H1 (cell line): ENCODE results near the gene TOMM6. TPM values are rescaled to one million over a fixed set of nuclear protein-coding genes. Genes with fewer than 3 reads are reported as not detected.

Experiments
- CTCF ChIA-PET: fragments of 300-600 bp; sonication (Branson Sonifier 250); formaldehyde crosslinking; loops from one replicate; lab custom pipeline; 2021; ENCODE audit not compliant: partially characterized antibody; lab: Charles Lee
- POLR2A ChIA-PET: fragments of 300-600 bp; sonication (Branson Sonifier 250); formaldehyde crosslinking; loops from one replicate; lab custom pipeline; 2021; ENCODE audit warnings: inconsistent platforms; ENCODE audit not compliant: partially characterized antibody; lab: Charles Lee
- DNase-seq, 2 experiments: peaks; one replicate each; pipeline versions ENCODE4 v3.0.0 to v3.0.0-alpha.2; 2010 to 2022; ENCODE audit warnings: low spot score in 2 of 2, low read depth in 1 of 2, mixed read lengths in 1 of 2
- FAIRE-seq: peaks from 2 replicates; lab custom pipeline; 2011; peaks lifted over from hg19 to GRCh38; lab: Jason Lieb, UNC
- H2AFZ ChIP-seq: 2 replicates; pipeline ENCODE4 v1.8.1; 2012; ENCODE audit warnings: low read length, inconsistent platforms
- H2AK5ac ChIP-seq: 2 replicates; pipeline ENCODE4 v1.6.1; 2013; ENCODE audit warnings: low read depth, low read length
- H2BK120ac ChIP-seq: replicated peaks from 2 replicates; pipeline ENCODE3; 2013; ENCODE audit warnings: low read depth, low read length, inconsistent platforms
- H2BK12ac ChIP-seq: 2 replicates; pipeline ENCODE4 v1.6.1; 2013; ENCODE audit warnings: low read depth, low read length
- H2BK15ac ChIP-seq: 2 replicates; pipeline ENCODE4 v1.6.1; 2013; ENCODE audit warnings: low read length
- H2BK20ac ChIP-seq: 2 replicates; pipeline ENCODE4 v1.6.1; 2013; ENCODE audit warnings: low read length
- H2BK5ac ChIP-seq: 2 replicates; pipeline ENCODE4 v1.6.1; 2013; ENCODE audit warnings: low read depth, low read length
- H3K14ac ChIP-seq: 2 replicates; pipeline ENCODE4 v1.6.1; 2013; ENCODE audit warnings: inconsistent platforms; ENCODE audit not compliant: insufficient read length
- H3K18ac ChIP-seq: 2 replicates; pipeline ENCODE4 v1.6.1; 2013; ENCODE audit warnings: low read length; ENCODE audit errors: extremely low read depth
- H3K23ac ChIP-seq: 2 replicates; pipeline ENCODE4 v1.6.1; 2013; ENCODE audit warnings: inconsistent platforms; ENCODE audit not compliant: insufficient read length
- H3K23me2 ChIP-seq: 2 replicates; pipeline ENCODE4 v1.6.1; 2013; ENCODE audit warnings: low read depth, low read length
- H3K27ac ChIP-seq: 2 replicates; pipeline ENCODE4 v1.6.1; 2011; ENCODE audit warnings: low read depth, low read length, inconsistent platforms
- H3K27me3 ChIP-seq, 4 experiments: replicated peaks in 1 of 4; 1 replicate in 1 of 4; 2 replicates in 3 of 4; pipeline versions ENCODE4 v1.6.1 to v1.8.1; 2011 to 2013; ENCODE audit warnings: low read length in 3 of 4, mild to moderate bottlenecking in 3 of 4, inconsistent platforms in 2 of 4, mixed read lengths in 2 of 4, moderate library complexity in 1 of 4; ENCODE audit not compliant: control insufficient read depth in 3 of 4, insufficient read depth in 3 of 4; ENCODE audit errors: extremely low read depth in 1 of 4
- H3K36me3 ChIP-seq, 4 experiments: 2 replicates each; pipeline versions ENCODE4 v1.6.1 to v1.8.1; 2011 to 2013; ENCODE audit warnings: mild to moderate bottlenecking in 4 of 4, low read length in 3 of 4, moderate library complexity in 2 of 4, control low read depth in 1 of 4, inconsistent platforms in 1 of 4; ENCODE audit not compliant: insufficient read depth in 4 of 4, control insufficient read depth in 2 of 4
- H3K4ac ChIP-seq: replicated peaks from 2 replicates; pipeline ENCODE3; 2013; ENCODE audit warnings: low read length, low read depth, mixed read lengths, inconsistent platforms; ENCODE audit not compliant: insufficient read length
- H3K4me1 ChIP-seq, 4 experiments: replicated peaks in 1 of 4; 1 replicate in 1 of 4; 2 replicates in 3 of 4; pipeline versions ENCODE4 v1.6.1 to v1.8.1; 2011 to 2013; ENCODE audit warnings: low read length in 3 of 4, inconsistent platforms in 2 of 4, mixed read lengths in 1 of 4; ENCODE audit not compliant: insufficient read depth in 4 of 4, control insufficient read depth in 3 of 4
- H3K4me2 ChIP-seq, 2 experiments: 2 replicates each; pipeline versions ENCODE4 v1.6.1 to v1.8.1; 2011 to 2013; ENCODE audit warnings: low read depth in 2 of 2, low read length in 2 of 2, control low read depth in 1 of 2, inconsistent platforms in 1 of 2, mild to moderate bottlenecking in 1 of 2; ENCODE audit not compliant: insufficient read depth in 1 of 2
- H3K4me3 ChIP-seq, 4 experiments: fragments of 200-600, 300-600 bp in 1 of 4; sonication (generic), shearing (Covaris generic), sonication (Bioruptor Twin) in 1 of 4; 2 replicates each; pipeline versions ENCODE4 v1.5.1 to v1.8.1; 2011 to 2016; ENCODE audit warnings: low read length in 4 of 4, low read depth in 3 of 4, control low read depth in 2 of 4, inconsistent platforms in 2 of 4, mild to moderate bottlenecking in 2 of 4, mixed read lengths in 1 of 4, moderate library complexity in 1 of 4; ENCODE audit not compliant: insufficient read depth in 2 of 4; ENCODE audit errors: extremely low read depth in 1 of 4
- H3K56ac ChIP-seq: replicated peaks from 2 replicates; pipeline ENCODE3; 2013; ENCODE audit warnings: low read depth, mild to moderate bottlenecking, mixed read lengths, low read length, inconsistent platforms; ENCODE audit not compliant: insufficient read length
- H3K79me1 ChIP-seq: 2 replicates; pipeline ENCODE4 v1.6.1; 2013; ENCODE audit warnings: low read depth, low read length, control low read depth
- H3K79me2 ChIP-seq, 2 experiments: 2 replicates each; pipeline versions ENCODE4 v1.6.1 to v1.8.1; 2012 to 2013; ENCODE audit warnings: low read length in 2 of 2, mild to moderate bottlenecking in 2 of 2, inconsistent platforms in 1 of 2; ENCODE audit not compliant: insufficient read depth in 2 of 2, control insufficient read depth in 1 of 2
- H3K9ac ChIP-seq, 4 experiments: replicated peaks in 1 of 4; 1 replicate in 1 of 4; 2 replicates in 3 of 4; pipeline versions ENCODE4 v1.6.1 to v1.8.1; 2011 to 2013; ENCODE audit warnings: low read depth in 3 of 4, low read length in 3 of 4, control low read depth in 2 of 4, mild to moderate bottlenecking in 2 of 4, moderate library complexity in 2 of 4, inconsistent platforms in 1 of 4; ENCODE audit errors: extremely low read depth in 1 of 4
- H3K9me3 ChIP-seq, 2 experiments: 2 replicates each; pipeline versions ENCODE4 v1.6.1 to v1.8.1; 2012 to 2013; ENCODE audit warnings: mild to moderate bottlenecking in 2 of 2, moderate library complexity in 2 of 2, control low read depth in 1 of 2, inconsistent platforms in 1 of 2, low read depth in 1 of 2, low read length in 1 of 2, mixed read lengths in 1 of 2; ENCODE audit not compliant: insufficient read depth in 2 of 2
- H4K20me1 ChIP-seq, 2 experiments: replicated peaks in 1 of 2; 2 replicates each; pipeline versions ENCODE3 to v1.8.1; 2011 to 2013; ENCODE audit warnings: inconsistent platforms in 2 of 2, low read length in 2 of 2, mild to moderate bottlenecking in 1 of 2; ENCODE audit not compliant: insufficient read depth in 2 of 2, control insufficient read depth in 1 of 2
- H4K5ac ChIP-seq: 2 replicates; pipeline ENCODE4 v1.6.1; 2013; ENCODE audit warnings: low read length, low read depth, mixed read lengths, inconsistent platforms; ENCODE audit not compliant: insufficient read length
- H4K8ac ChIP-seq: 2 replicates; pipeline ENCODE4 v1.8.0; 2013; ENCODE audit warnings: mild to moderate bottlenecking, moderate library complexity, low read length, inconsistent platforms; ENCODE audit not compliant: insufficient read depth; ENCODE audit errors: extremely low read depth
- H4K91ac ChIP-seq: replicated peaks from 2 replicates; pipeline ENCODE3; 2013; ENCODE audit warnings: low read length, mixed read lengths, inconsistent platforms; ENCODE audit not compliant: insufficient read length
- ATF2 ChIP-seq: IDR thresholded peaks from 2 replicates; pipeline ENCODE4 v1.6.1; 2012; ENCODE audit warnings: low read length, inconsistent platforms
- BACH1 ChIP-seq: IDR thresholded peaks from 2 replicates; pipeline ENCODE4 v1.6.1; 2012; ENCODE audit warnings: low read length, improper control_type of control experiment
- E2F6 ChIP-seq: IDR thresholded peaks from 2 replicates; pipeline ENCODE4 v1.6.1; 2012; ENCODE audit warnings: inconsistent platforms
- JUND ChIP-seq: IDR thresholded peaks from 2 replicates; pipeline ENCODE4 v1.6.1; 2011; ENCODE audit warnings: mild to moderate bottlenecking, improper control_type of control experiment, low read length
- YY1 ChIP-seq: IDR thresholded peaks from 2 replicates; pipeline ENCODE4 v1.6.1; 2011; ENCODE audit warnings: low read depth, mild to moderate bottlenecking, low read length
- ZNF274 ChIP-seq: IDR thresholded peaks from 2 replicates; pipeline ENCODE4 v1.7.0; 2012; ENCODE audit warnings: low read length, borderline replicate concordance; ENCODE audit errors: extremely low read depth
- WGBS, 2 experiments: shearing (Covaris generic) in 1 of 2; methylation state at CpG; one replicate each; pipeline versions ENCODE4 v1.1.6 to v1.1.7; 2013 to 2015; ENCODE audit warnings: low lambda C conversion rate in 2 of 2, mixed read lengths in 2 of 2, inconsistent platforms in 1 of 2, low coverage in 1 of 2, missing lambda C conversion rate in 1 of 2; ENCODE audit not compliant: insufficient replicate concordance in 2 of 2, insufficient coverage in 1 of 2, insufficient read length in 1 of 2; ENCODE audit errors: extremely low coverage in 1 of 2, missing lambda C conversion rate in 1 of 2; 5-methylcytosine and 5-hydroxymethylcytosine counted together
- polyA plus RNA-seq, 7 experiments: library from polyadenylated mRNA; depleted of rRNA in 3 of 7; stranded (reverse) in 5 of 7; unstranded in 2 of 7; fragments of >200 nt in 5 of 7; fragments of 200-250 nt in 2 of 7; gene quantifications; 1 replicate in 5 of 7; 2 replicates in 1 of 7; 4 replicates in 1 of 7; pipeline versions ENCODE4 v1.2.1 to v1.2.3, GENCODE V29; 2011 to 2013; ENCODE audit warnings: missing spikeins in 2 of 7, mixed read lengths in 2 of 7
- total RNA-seq: library from RNA; stranded (reverse); fragmentation: NEBNext Ultra II Directional; extraction: Animal tissue kit (Norgen Biotek cat#: 25700); gene quantifications from 2 replicates; pipeline ENCODE4 v1.2.1, GENCODE V29; 2021

TOMM6 gene
- total and polyA plus RNA-seq, 2 of the 8 experiments (the other 6 are each of a cell fraction or from before 2014, with no cell fraction given) = 228 to 560 TPM

- no peaks in the 10 kb centered on the region for H3K79me2 ChIP-seq
- no peak overlapping the region for H2AK5ac ChIP-seq
- no peak overlapping the region for H2BK15ac ChIP-seq
- H3K79me1 ChIP-seq = no peaks in the 10 kb centered on the region
- H3K27ac ChIP-seq = no peak overlapping the region
- DNase-seq = no peak
- no peak overlapping the region for H4K5ac ChIP-seq
- peaks cover 2 to 7% (median 5%) of the 10 kb centered on the region in 4 experiments; a peak in 4 of 7 replicates for H3K4me1 ChIP-seq
- no peak overlapping the region for H2BK120ac ChIP-seq
- no peak overlapping the region for H3K14ac ChIP-seq
- H3K9me3 ChIP-seq = no peaks in the 10 kb centered on the region
- no peak overlapping the region for H3K18ac ChIP-seq
- H2AFZ ChIP-seq = no peak overlapping the region
- H3K4ac ChIP-seq = no peak overlapping the region
- H3K23ac ChIP-seq = no peak overlapping the region
- H3K4me2 ChIP-seq = no peak overlapping the region
- peaks cover 0 to 2% (median 0%) of the 10 kb centered on the region in 4 experiments; a peak in 2 of 8 replicates for H3K36me3 ChIP-seq
- POLR2A ChIA-PET = interaction anchor here (0.6 to 1.0 kb wide), 2 partner anchors 9 to 12 kb away, joined by 3 read pairs; partner anchors contain the start of gene TOMM6
- CTCF ChIA-PET = interaction anchor here (1.0 to 5.2 kb wide), 11 partner anchors 10 to 409 kb away, joined by 3 to 58 read pairs (median 10); partner anchors contain the start of genes BYSL, MED20 and TOMM6
- WGBS, 2 experiments = 90% methylated on average over 5 of the region's 5 CpGs; no CpG with 5 or more reads in 1 of the 2 experiments
- H4K8ac ChIP-seq = no peak overlapping the region
- H2BK20ac ChIP-seq = no peak overlapping the region
- no peak overlapping the region for H3K56ac ChIP-seq
- no peak overlapping the region for H2BK12ac ChIP-seq
- no peak overlapping the region for H4K91ac ChIP-seq
- H2BK5ac ChIP-seq = no peak overlapping the region
- peaks cover 8% of the 10 kb centered on the region for H3K23me2 ChIP-seq
- peaks cover 0 to 13% (median 6%) of the 10 kb centered on the region in 4 experiments; a peak in 6 of 7 replicates for H3K27me3 ChIP-seq
- no peak overlapping the region for H3K9ac ChIP-seq
- FAIRE-seq = no peak
- H3K4me3 ChIP-seq = no peak overlapping the region
- peaks cover 0 to 3% of the 10 kb centered on the region in 2 experiments for H4K20me1 ChIP-seq
- no peak for TF ChIP-seq YY1
- TF ChIP-seq JUND = no peak
- TF ChIP-seq BACH1 = no peak
- no peak for TF ChIP-seq ZNF274
- TF ChIP-seq E2F6 = no peak
- TF ChIP-seq ATF2 = no peak
Measured at GRCh38 chr6:41777551-41778285, 9.8 kb upstream of the TOMM6 start.
